ENCODE results near the gene ENTPD8.

DNA sequence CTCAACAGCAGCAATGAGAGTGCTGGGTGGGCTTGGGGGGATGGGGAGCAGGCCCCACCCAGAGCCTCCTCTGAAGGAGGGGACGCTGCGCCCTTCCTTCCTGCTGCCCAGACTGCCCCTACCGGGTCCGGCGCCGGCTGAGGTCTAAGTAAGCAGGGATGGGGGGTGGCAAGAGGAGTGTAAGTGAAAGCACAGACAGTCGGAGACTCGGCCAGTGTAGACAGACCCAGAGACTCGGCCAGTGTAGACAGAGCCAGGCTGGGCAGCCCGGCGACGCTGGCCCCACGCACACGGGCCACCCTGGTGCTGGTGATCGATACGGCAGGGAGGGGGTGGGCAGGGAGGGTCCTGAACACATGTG, 7.4 kb upstream of the ENTPD8 start:
- TF ChIP-seq EZH2 (IDR thresholded peaks at IDR 0.05; ENCODE audit: borderline replicate concordance, low read length), result no peak
- TF ChIP-seq, protein P1, sequence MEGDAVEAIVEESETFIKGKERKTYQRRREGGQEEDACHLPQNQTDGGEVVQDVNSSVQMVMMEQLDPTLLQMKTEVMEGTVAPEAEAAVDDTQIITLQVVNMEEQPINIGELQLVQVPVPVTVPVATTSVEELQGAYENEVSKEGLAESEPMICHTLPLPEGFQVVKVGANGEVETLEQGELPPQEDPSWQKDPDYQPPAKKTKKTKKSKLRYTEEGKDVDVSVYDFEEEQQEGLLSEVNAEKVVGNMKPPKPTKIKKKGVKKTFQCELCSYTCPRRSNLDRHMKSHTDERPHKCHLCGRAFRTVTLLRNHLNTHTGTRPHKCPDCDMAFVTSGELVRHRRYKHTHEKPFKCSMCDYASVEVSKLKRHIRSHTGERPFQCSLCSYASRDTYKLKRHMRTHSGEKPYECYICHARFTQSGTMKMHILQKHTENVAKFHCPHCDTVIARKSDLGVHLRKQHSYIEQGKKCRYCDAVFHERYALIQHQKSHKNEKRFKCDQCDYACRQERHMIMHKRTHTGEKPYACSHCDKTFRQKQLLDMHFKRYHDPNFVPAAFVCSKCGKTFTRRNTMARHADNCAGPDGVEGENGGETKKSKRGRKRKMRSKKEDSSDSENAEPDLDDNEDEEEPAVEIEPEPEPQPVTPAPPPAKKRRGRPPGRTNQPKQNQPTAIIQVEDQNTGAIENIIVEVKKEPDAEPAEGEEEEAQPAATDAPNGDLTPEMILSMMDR (conservative IDR thresholded peaks at IDR 0.05 in 1 of 2, IDR thresholded peaks at IDR 0.05 in 1 of 2; ENCODE audit: extremely low read depth in 1 of 2, insufficient read depth in 1 of 2, low read depth in 1 of 2, low read length in 2 of 2), result no peak
